ENCODE measurements around the gene BHLHA9.
"Not testable (repeated sequence)": the region's sequence is repeated elsewhere in the genome, so short reads cannot be mapped to it uniquely, and the experiment has no call there.

BHLHA9 gene

GRCh38 chr17:1234455-1234854 is 35.8 kb upstream of the BHLHA9 start:
- no peak for TF ChIP-seq CTCF (conservative IDR thresholded peaks at IDR 0.05)
- H3K27ac ChIP-seq: no peak overlapping the region

GRCh38 chr17:1237471-1237870 is 32.8 kb upstream of the BHLHA9 start:
- TF ChIP-seq CTCF (conservative IDR thresholded peaks at IDR 0.05): no peak
- H3K27ac ChIP-seq: no peak overlapping the region

- H3K27ac ChIP-seq: no peak overlapping the region
Measured at GRCh38 chr17:1239210-1239609, 31.0 kb upstream of the BHLHA9 start.

GRCh38 chr17:1240426-1240825 is 29.8 kb upstream of the BHLHA9 start:
- not testable (repeated sequence) for H3K27ac ChIP-seq

More at GRCh38 chr17:1239210-1239609, 31.0 kb upstream of the BHLHA9 start:
- no peak for TF ChIP-seq CTCF (conservative IDR thresholded peaks at IDR 0.05)

- H3K27ac ChIP-seq: no peak overlapping the region
- no peak for TF ChIP-seq CTCF (conservative IDR thresholded peaks at IDR 0.05)
Measured at GRCh38 chr17:1241929-1242328, 28.3 kb upstream of the BHLHA9 start.

- no peak for TF ChIP-seq CTCF (conservative IDR thresholded peaks at IDR 0.05)
- H3K27ac ChIP-seq: no peak overlapping the region
Measured at GRCh38 chr17:1244606-1245012, 25.6 kb upstream of the BHLHA9 start.

- no peak for TF ChIP-seq CTCF (conservative IDR thresholded peaks at IDR 0.05)
- 0 out of 2 replicates have a peak overlapping the region, but pooled peaks have one; percentile 3 for H3K27ac ChIP-seq
Measured at GRCh38 chr17:1251866-1252608, 18.2 kb upstream of the BHLHA9 start.

- TF ChIP-seq CTCF (conservative IDR thresholded peaks at IDR 0.05): no peak
- H3K27ac ChIP-seq: no peak overlapping the region
Measured at GRCh38 chr17:1255041-1255440, 15.2 kb upstream of the BHLHA9 start.

All from VCaP (cell line).